ENCODE data around the gene DDC.

- no peak for TF ChIP-seq CTCF (IDR thresholded peaks at IDR 0.05 in 4 of 5, conservative IDR thresholded peaks at IDR 0.05 in 1 of 5)
- TF ChIP-seq POLR2A (IDR thresholded peaks at IDR 0.05), result no peak
Observed at GRCh38 chr7:50594734-50595485, 29.7 kb upstream of the DDC start.
